NCI-H2196 (cell line): ENCODE data around the gene BIN1.

Experiments
- DNase-seq: peaks from one replicate; lab custom pipeline; 2025; ENCODE audit not compliant: unreplicated experiment; lab: John Stamatoyannopoulos, UW

The BIN1 gene

GRCh38 chr2:127104166-127104660 is 2.7 kb downstream of the BIN1 start:
- no peak for DNase-seq

GRCh38 chr2:127103243-127104165 is 3.5 kb downstream of the BIN1 start:
- no peak for DNase-seq

- DNase-seq = no peak
Measured at GRCh38 chr2:127102521-127103242, 4.3 kb downstream of the BIN1 start.

GRCh38 chr2:127101756-127102477 is 5.0 kb downstream of the BIN1 start:
- DNase-seq = no peak

GRCh38 chr2:127101048-127101611 is 5.8 kb downstream of the BIN1 start:
- no peak for DNase-seq

- DNase-seq = peak; percentile 40
Measured at GRCh38 chr2:127100251-127101047, 6.5 kb downstream of the BIN1 start.

- DNase-seq = no peak
Measured at GRCh38 chr2:127098711-127099110, 8.2 kb downstream of the BIN1 start.

- no peak for DNase-seq
Measured at GRCh38 chr2:127097841-127098651, 8.9 kb downstream of the BIN1 start.

- DNase-seq = no peak
Measured at GRCh38 chr2:127097471-127097765, 9.5 kb downstream of the BIN1 start.

GRCh38 chr2:127096718-127097470 is 10.1 kb downstream of the BIN1 start:
- no peak for DNase-seq

- no peak for DNase-seq
Measured at GRCh38 chr2:127096280-127096679, 10.7 kb downstream of the BIN1 start.

GRCh38 chr2:127095784-127096183 is 11.2 kb downstream of the BIN1 start:
- DNase-seq = no peak

GRCh38 chr2:127095367-127095641 is 11.7 kb downstream of the BIN1 start:
- no peak for DNase-seq

- no peak for DNase-seq
Measured at GRCh38 chr2:127094509-127095366, 12.2 kb downstream of the BIN1 start.

- DNase-seq = no peak
Measured at GRCh38 chr2:127093648-127094210, 13.2 kb downstream of the BIN1 start.

- DNase-seq = no peak
Measured at GRCh38 chr2:127092901-127093516, 13.9 kb downstream of the BIN1 start.

- no peak for DNase-seq
Measured at GRCh38 chr2:127092306-127092705, 14.6 kb downstream of the BIN1 start.
